ENCODE data around the gene ACAA1.

DNA sequence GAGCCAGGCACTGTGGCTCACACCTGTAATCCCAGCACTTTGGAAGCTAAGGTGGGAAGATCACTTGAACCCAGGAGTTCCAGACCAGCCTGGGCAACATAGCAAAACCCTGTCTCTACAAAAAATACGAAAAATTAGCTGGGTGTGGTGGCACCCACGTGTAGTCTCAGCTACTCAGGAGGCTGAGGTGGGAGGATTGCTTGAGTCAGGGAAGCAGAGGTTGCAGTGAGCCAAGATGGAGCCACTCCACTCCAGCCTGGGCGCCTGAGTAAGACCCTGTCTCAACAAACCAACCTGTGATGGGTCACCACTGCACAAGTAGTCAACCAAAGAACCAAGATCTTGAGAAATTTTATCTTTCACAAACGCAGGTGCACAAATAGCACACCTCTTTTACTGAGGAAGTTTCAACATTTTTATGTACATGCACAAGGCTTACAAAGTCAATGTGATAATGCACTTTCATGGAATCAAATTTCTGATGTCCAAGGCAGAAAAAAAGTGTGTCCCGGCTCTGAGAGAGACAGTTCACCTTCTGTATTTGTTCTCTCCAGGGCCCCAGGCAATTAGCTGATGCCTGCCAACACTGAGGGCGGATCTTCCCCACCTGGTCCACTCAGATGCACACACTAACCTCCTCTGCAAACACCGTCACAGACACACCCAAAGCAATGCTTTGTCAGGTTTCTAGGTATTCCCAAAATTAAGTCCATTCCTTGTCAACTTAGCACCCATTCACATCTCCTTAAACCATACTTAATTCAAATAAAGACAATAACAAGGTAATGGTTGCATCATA is 12.4 kb downstream of the ACAA1 start:
- TF ChIP-seq, protein P1, sequence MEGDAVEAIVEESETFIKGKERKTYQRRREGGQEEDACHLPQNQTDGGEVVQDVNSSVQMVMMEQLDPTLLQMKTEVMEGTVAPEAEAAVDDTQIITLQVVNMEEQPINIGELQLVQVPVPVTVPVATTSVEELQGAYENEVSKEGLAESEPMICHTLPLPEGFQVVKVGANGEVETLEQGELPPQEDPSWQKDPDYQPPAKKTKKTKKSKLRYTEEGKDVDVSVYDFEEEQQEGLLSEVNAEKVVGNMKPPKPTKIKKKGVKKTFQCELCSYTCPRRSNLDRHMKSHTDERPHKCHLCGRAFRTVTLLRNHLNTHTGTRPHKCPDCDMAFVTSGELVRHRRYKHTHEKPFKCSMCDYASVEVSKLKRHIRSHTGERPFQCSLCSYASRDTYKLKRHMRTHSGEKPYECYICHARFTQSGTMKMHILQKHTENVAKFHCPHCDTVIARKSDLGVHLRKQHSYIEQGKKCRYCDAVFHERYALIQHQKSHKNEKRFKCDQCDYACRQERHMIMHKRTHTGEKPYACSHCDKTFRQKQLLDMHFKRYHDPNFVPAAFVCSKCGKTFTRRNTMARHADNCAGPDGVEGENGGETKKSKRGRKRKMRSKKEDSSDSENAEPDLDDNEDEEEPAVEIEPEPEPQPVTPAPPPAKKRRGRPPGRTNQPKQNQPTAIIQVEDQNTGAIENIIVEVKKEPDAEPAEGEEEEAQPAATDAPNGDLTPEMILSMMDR (IDR thresholded peaks at IDR 0.05; ENCODE audit: poor library complexity), result no peak
- TF ChIP-seq EZH2phosphoT487 (IDR thresholded peaks at IDR 0.05; ENCODE audit: low read depth, severe bottlenecking, unreplicated experiment), result no peak
- no peak for TF ChIP-seq EZH2 (IDR thresholded peaks at IDR 0.05; ENCODE audit: borderline replicate concordance)
